T-helper 1 cell (primary cell): ENCODE measurements around the gene TSHZ2.

Source experiments
- DNase-seq, 5 donors: peaks; one replicate each; pipeline ENCODE4 v3.0.0-alpha.2; 2012 to 2020
- total RNA-seq, 4 donors: gene quantifications; one replicate each; lab custom pipeline; 2026; lab: John Stamatoyannopoulos, UW

The TSHZ2 gene
- 16.9 to 72.6 (median 27.4) reads per million in 4 donors for total RNA-seq

- peak; percentile 9 to 77 (median 26) for DNase-seq
These were observed at the start of gene TSHZ2 for GRCh38 chr20:52972190-52972937. Gene TSHZ2 (plus strand): TSS chr20:52972358. CDS start chr20:52973294, 936 bp downstream.

DNA sequence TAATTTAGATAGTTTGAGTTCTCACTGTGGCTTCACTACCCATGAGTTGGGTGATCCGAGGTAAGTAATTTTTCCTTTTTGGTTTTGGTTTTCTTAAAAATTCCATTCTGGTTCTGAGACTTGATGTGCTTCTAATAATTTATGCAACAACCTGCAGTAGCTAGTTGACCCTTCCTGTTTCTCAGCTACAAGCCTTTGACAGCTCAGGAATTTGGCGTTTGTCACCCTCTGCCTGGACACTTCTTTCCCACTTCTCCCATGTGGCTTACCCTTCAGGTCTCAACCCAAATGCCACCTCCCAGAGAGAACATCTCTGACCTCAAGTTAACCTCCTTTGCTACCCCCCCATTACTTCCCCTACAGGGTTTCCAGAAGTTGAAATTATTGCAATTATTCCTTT lies 49.7 kb upstream of the TSHZ2 start:
- DNase-seq: no peak

GRCh38 chr20:52923123-52923937 lies 48.8 kb upstream of the TSHZ2 start:
- DNase-seq: no peak

- no peak for DNase-seq
These were observed 47.5 kb upstream of the TSHZ2 start for GRCh38 chr20:52924411-52925271.

DNA sequence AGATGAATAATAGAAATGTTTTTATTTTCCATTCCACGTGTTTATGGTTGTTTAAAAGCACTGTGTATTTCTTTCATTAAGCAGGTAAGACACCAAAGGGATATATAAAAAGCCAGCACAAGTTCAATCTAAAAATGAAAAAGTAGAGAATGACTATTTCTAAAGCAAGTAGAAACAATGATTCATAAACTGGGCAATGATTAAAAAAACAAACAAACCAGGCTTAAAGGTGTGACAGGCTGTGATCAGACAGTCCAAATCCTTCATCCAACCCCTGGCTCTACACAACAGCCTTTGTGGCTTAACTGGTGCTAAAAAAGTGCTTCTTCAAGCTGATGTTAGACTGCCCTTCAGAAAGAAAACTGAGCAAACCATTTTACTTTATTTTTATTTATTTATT lies 45.7 kb upstream of the TSHZ2 start:
- DNase-seq: no peak

DNA sequence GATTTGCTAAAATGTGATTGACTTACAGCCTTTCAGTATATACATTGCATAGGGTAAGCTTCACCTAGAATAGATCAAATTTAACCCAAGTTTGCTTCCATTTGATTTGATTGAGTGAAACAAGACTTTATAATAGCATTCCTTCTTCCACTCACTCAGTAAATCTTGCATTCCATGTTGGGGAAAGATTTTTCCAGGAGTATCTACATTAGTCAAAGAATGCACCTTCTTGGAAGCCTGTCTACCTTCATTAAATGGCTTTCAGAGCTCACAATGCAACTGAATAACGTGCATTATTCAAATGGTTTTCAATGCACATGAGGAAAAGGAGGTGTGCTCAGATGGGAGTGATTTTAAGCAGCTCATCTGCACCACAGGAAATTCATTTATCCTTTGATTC lies 38.3 kb upstream of the TSHZ2 start:
- no peak for DNase-seq

DNA sequence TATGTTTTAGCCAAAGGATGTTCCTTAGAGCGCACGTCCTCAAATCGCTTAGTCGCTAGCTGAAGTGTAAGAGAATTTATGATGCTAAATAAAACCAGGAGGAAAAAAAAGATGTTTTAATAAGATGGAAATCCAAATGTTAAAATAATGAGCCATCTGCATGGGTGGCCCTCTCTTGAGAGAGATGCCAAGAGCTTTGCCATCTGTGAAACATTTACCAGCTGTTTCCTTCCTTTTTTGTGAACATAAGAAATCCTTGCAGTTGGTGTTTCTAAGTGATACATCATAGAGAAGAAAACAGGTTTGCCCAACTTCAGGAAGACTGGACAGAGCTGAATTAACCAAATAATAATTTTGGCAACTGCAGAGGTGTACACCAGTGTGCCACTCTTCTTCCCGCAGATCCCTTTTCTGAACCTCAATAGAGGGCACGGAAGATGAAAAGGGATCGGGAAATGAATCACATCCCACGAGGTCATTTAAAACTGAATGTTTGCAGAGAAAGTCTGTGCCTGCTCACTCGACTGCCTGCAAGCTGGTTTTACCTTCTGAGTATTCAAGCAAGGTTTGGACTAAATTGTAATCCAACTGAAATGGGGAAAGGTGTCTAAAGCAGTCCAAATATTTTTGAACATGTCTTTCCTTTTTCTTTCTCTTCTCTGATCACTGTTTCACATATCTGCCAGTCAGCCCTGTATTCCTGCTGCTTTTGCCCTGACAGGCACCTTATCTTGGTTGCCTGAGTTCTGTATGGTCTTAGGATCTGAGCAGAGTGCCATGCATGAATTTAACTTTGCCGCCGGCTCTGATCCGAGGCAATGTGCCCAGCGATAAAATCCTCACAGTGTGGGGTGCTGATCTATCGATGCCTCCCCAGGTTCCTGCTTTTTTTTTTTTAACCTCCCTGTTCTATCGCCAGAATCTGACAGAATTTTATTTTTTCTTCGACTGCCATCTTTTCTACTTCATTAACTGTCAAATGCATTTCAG lies 35.5 kb upstream of the TSHZ2 start:
- no peak for DNase-seq

DNA sequence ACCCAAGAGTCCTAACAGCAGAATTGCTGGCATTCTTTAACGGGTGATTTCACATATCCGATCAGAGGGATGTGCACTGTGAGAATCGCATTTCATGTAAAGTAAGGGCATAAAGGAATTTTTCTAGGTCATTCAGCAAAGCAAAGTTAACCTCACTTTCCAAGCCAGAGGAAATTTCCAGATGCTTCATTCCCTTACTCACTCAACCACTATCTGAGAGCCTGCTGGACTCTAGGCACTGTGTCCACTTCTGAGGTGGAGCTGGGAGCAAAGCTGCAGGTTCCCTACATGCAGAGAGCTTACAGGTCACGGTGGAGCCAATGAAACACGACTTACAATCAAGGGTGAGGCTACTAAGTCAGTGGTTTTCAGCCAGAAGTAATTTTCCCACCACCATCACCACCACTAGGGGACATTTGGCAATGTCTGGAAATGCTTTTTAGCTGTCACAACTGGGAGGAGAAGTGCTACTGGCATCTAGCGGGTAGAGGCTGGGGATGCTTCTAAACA lies 34.5 kb upstream of the TSHZ2 start:
- DNase-seq: no peak

GRCh38 chr20:52939141-52939540 lies 33.0 kb upstream of the TSHZ2 start:
- DNase-seq: no peak

- DNase-seq: no peak
These were observed 30.4 kb upstream of the TSHZ2 start for GRCh38 chr20:52941808-52942207.

- DNase-seq: no peak
These were observed 28.8 kb upstream of the TSHZ2 start for GRCh38 chr20:52943185-52943841.

DNA sequence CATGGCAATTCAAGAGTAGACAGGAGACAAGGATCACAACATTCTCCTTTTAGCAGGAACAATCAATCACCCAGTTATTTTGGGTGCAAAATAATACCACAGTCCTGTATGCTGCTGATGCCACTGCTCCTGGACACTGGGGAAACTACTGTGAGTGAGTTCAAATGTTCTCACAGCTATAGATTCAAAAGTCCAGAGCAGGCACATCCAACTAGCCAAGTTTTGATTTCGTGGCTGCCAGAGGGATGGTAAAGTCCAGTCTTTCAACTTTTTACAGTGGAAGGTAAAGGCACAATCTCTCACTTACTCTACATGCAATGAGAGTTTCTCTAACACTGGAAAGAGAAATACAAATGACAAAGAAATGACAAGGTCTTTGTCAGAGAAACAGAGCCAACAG lies 26.9 kb upstream of the TSHZ2 start:
- DNase-seq: no peak

DNA sequence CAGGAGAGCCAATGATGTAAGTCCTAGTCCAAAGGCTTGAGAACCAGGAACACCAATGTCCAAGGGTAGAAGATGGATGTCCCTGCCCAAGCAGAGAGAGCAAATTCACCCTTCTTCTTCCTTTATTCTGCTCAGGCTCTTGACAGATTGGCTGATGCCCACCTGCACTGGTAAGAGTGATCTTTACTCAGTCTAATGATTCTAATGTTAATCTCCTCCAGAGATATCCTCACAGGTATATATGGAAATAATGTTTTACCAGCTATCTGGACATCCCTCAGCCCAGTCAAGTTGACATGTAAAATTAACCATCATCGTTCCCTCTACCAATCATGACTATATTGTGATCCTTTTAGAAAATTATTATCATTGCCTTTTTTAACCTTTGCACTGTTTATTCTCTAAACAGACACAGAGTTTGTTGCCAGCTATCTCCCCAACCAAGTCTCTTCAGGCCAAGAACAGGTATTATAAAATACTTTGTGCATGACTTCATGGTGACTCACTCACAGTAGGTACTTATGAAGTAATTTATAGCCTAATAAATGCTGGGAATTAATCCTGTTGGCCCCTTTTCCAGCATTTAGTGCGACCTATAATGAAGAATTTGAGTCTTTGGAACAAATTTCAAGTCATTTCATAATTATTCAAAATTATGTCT lies 26.2 kb upstream of the TSHZ2 start:
- no peak for DNase-seq

- DNase-seq: no peak
These were observed 23.7 kb upstream of the TSHZ2 start for GRCh38 chr20:52948491-52948890.

DNA sequence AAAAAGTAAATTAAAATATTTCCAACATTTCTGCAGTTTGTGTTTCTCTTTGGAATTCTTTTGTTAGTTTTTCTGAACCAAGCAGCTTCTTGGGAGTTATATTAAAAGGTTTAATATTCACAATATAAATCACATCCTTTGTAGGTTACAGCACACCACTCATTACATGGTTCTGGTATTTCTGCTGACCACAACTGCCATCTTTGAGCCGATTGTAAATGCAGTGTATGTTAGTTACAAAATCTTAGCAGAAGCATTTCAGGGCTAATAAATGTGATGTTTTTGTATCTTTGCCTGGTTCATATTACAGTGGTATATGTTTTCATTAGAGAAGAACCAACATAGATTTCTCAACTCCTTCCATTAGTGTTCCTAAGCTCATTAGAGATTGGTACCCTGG lies 19.1 kb upstream of the TSHZ2 start:
- DNase-seq: no peak

DNA sequence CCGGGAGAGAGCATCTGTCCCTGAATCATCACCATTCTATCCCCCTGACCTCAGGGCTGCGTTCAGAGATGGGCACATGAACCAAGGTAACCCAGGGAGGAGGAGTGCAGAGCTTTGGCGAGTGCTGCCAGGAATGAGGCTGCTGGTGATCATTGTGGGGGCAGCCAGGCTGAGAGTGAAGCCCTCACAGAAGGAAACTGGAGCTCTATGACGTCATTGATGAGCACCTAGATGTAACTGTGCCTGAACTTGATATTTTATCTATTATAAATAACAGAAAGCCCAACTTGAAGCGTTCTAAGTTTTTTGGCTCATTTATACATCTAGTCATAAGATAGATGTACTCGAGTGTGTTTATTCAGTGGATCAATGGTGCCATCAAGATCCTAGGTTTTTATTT lies 17.3 kb upstream of the TSHZ2 start:
- no peak for DNase-seq

- no peak for DNase-seq
These were observed 13.9 kb upstream of the TSHZ2 start for GRCh38 chr20:52958211-52958610.

DNA sequence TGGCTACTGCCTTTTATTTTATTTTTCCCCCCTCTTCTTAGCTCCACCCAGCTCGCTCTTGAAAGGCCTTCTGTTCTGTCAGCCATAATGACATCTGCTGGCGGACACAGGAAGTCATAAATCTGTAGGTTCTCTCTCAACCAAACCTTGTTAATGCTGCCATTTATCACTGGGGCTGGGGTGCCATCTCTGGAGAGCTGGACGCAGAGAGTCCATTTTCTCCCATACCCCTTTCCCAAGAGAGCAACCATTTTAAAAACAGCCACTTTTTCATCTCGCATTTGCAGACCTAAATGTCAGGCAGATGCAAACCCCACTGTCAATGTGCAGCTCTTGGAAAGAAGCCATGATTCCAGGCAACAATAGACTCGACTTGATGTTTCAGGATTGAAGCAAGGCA lies 13.0 kb upstream of the TSHZ2 start:
- DNase-seq: no peak

DNA sequence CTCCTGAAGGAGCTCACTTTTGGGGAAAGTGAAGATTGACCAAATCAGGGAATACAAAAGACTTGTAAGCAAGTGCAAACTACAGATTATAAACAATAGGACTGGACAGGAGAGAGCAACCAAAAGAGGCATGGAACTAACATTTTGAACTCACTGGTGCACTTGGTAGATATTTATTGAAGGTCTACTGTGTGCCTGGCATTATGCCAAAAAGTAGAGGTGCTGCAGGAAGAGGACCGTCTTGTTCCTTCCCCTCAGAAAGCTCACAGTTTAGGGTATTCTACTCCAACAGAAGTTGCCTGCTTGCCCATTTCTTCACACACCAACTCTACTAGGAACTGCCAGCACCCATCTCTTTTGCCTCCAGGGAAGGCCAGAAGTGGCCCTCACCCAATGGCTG lies 10.0 kb upstream of the TSHZ2 start:
- no peak for DNase-seq

- DNase-seq: no peak
These were observed 9.0 kb upstream of the TSHZ2 start for GRCh38 chr20:52963131-52963530.

- no peak for DNase-seq
These were observed 8.0 kb upstream of the TSHZ2 start for GRCh38 chr20:52964131-52964530.
